Urinary bladder (tissue), 4 donors: ENCODE measurements around the gene PTPRD. TPM values are rescaled to one million over a fixed set of nuclear protein-coding genes. Genes with fewer than 3 reads are reported as not detected.

ENCODE experiments used
- DNase-seq: peaks from one replicate; pipeline ENCODE4 v3.0.0-alpha.2; 2015; ENCODE audit errors: extremely low spot score
- H3K27ac ChIP-seq: one replicate; pipeline ENCODE4 v1.5.1; 2013; ENCODE audit warnings: low read depth, mild to moderate bottlenecking, moderate library complexity
- H3K36me3 ChIP-seq: one replicate; pipeline ENCODE4 v1.6.1; 2013; ENCODE audit warnings: mild to moderate bottlenecking, moderate library complexity; ENCODE audit not compliant: insufficient read depth
- H3K4me1 ChIP-seq: one replicate; pipeline ENCODE4 v1.6.1; 2013; ENCODE audit warnings: mild to moderate bottlenecking, moderate library complexity; ENCODE audit not compliant: insufficient read depth
- H3K4me3 ChIP-seq: one replicate; pipeline ENCODE4 v1.5.1; 2013; ENCODE audit warnings: low read depth, low read length
- WGBS: extraction: QIAGEN DNeasy Blood & Tissue Kit; methylation state at CpG from one replicate; pipeline ENCODE4 v1.1.7; 2013; 5-methylcytosine and 5-hydroxymethylcytosine counted together
- polyA plus RNA-seq: library from polyadenylated mRNA; stranded (reverse); fragments of 200-250 nt; gene quantifications from one replicate; pipeline ENCODE4 v1.2.3, GENCODE V29; 2013
- small RNA-seq: library from RNA; depleted of rRNA; stranded (forward); fragments of <200 nt; gene quantifications from one replicate; pipeline ENCODE3, GENCODE V24; 2014
- total RNA-seq: library from RNA; depleted of rRNA; stranded (reverse); fragments of >200 nt; gene quantifications from one replicate; pipeline ENCODE4 v1.2.3, GENCODE V29; 2014
- donor health status: healthy with polysubstance abuse.
- donor health status: healthy.

The PTPRD gene
- total and polyA plus RNA-seq, 2 donors = 7.3 to 210 TPM

DNA sequence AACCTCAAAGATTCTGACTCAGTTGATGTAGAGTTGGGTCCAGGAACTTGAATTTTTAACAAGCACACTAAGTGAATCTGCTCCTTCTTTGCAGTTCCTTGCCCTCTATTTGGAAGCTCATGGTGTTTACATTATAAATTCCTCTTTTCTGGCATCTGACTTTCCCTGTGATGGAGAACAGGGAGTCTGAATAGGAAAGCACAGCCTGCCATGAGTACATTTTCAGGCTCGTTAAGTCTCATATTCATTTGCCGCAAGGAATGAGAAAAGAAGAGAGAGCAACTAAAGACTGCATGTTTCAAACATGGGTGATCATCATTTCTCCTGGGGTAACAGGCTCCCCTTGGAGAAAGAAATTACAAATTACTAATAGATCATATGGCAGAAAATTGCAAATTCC is 2345.2 kb downstream of the PTPRD start:
- no peak for DNase-seq
- Histone ChIP-seq H3K4me3 (no peak overlapping the region), H3K36me3 (no peaks in the 10 kb centered on the region), H3K27ac (no peak overlapping the region), H3K4me1 (no peaks in the 10 kb centered on the region)
- 45% methylated on average over 2 of the region's 2 CpGs for WGBS

DNA sequence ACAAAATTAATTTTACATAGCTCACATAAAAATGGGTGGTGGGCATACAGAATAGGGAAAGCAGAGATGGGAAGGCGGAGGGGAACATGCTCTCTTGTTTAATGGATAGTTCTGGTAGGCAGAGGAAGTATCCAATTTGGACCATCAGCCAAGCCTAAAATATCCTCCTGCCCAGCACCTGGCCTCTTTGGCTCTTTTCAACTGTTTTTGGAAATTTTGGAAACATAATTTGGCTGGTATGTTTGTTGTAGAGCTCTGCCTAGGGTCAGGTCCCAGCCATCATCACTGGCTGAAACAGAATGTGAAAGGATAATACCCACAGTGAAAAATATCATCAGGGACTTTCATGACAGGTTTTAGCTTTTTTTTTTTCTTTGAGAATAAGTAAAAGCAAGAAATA is 2345.9 kb downstream of the PTPRD start:
- WGBS = 52% methylated on average over 1 of the region's 1 CpG
- no peak overlapping the region for H3K27ac ChIP-seq
- no peak for DNase-seq
- no peak overlapping the region for H3K4me3 ChIP-seq
- no peaks in the 10 kb centered on the region for H3K4me1 ChIP-seq
- H3K36me3 ChIP-seq = no peaks in the 10 kb centered on the region

DNA sequence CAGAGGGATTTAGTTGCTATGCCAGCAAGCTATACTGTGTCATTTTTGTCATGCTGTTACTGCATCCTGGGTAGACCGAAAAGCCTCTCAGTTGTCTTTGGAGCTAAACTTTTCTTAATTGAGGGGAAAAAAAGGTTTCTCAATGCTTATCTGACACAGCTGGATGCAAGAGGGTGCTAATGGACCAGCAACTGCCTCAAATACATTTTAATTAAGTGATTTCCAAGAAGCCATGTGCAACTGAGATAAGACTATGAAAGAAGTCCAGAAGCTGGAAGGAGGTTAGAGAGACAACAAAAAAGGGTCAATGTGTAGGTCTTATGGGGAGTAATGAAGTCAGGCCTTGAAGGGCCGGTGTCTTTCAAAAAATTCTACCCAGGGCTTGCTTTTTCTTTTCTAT is 2347.5 kb downstream of the PTPRD start:
- Histone ChIP-seq H3K4me1 (no peaks in the 10 kb centered on the region), H3K36me3 (no peaks in the 10 kb centered on the region), H3K4me3 (no peak overlapping the region), H3K27ac (no peak overlapping the region)
- 94% methylated on average over 2 of the region's 2 CpGs for WGBS
- no peak for DNase-seq

Small RNAs within 50 kb of the gene (small RNA-seq; reads per million reads assigned to genes)
- not detected for gene AL135790.2
- gene RNU7-185P = not detected
